ENCODE data around the gene CNDP1. TPM values are rescaled to one million over a fixed set of nuclear protein-coding genes. Genes with fewer than 3 reads are reported as not detected.

The CNDP1 gene
- total RNA-seq, 1 donor from 2014 or later: not detected

DNA sequence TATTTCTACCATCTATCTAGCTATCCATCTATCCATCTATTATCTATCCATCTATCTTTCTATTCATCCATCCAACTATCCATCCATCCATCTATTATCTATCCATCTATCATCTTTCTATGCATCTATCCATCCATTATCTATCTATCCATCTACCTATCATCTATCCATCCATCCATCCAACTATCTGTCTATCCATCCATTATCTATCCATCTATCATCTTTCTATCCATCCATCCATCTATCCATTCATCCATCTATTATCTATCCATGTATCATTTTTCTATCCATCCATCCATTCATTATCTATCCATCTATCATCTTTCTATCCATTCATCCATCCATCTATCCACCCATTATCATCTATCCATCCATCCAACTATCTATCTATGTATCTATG is 38.8 kb downstream of the CNDP1 start:
- H3F3A ChIP-seq (ENCODE audit: low read depth): no peaks in the 10 kb centered on the region
- no peaks in the 10 kb centered on the region for H3K79me2 ChIP-seq (ENCODE audit: low read depth)
- DNase-seq (ENCODE audit: low spot score): no peak
- H3K4me1 ChIP-seq: peaks cover 8% of the 10 kb centered on the region
- H3K27me3 ChIP-seq: no peaks in the 10 kb centered on the region
- H3K4me1 Mint-ChIP-seq: no peaks in the 10 kb centered on the region
- no peaks in the 10 kb centered on the region for H3K36me3 ChIP-seq
- H3K36me3 Mint-ChIP-seq: no peaks in the 10 kb centered on the region
- H3K27ac Mint-ChIP-seq: no peak overlapping the region
- H3K4me3 Mint-ChIP-seq: no peak overlapping the region
- no peaks in the 10 kb centered on the region for H4K20me1 ChIP-seq (ENCODE audit: low read depth)
- H3K9me3 ChIP-seq (ENCODE audit: low read depth): no peaks in the 10 kb centered on the region
- H3K27me3 Mint-ChIP-seq (ENCODE audit: insufficient read depth, low read depth): peaks cover 11% of the 10 kb centered on the region
- no peak overlapping the region for H2AFZ ChIP-seq (replicated peaks)
- TF ChIP-seq EZH2phosphoT487 (IDR thresholded peaks at IDR 0.05) (no peak), EZH2 (IDR thresholded peaks at IDR 0.05) (no peak)
- TF ChIP-seq, protein P1, sequence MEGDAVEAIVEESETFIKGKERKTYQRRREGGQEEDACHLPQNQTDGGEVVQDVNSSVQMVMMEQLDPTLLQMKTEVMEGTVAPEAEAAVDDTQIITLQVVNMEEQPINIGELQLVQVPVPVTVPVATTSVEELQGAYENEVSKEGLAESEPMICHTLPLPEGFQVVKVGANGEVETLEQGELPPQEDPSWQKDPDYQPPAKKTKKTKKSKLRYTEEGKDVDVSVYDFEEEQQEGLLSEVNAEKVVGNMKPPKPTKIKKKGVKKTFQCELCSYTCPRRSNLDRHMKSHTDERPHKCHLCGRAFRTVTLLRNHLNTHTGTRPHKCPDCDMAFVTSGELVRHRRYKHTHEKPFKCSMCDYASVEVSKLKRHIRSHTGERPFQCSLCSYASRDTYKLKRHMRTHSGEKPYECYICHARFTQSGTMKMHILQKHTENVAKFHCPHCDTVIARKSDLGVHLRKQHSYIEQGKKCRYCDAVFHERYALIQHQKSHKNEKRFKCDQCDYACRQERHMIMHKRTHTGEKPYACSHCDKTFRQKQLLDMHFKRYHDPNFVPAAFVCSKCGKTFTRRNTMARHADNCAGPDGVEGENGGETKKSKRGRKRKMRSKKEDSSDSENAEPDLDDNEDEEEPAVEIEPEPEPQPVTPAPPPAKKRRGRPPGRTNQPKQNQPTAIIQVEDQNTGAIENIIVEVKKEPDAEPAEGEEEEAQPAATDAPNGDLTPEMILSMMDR (IDR thresholded peaks at IDR 0.05): no peak
- H3K4me3 ChIP-seq: no peak overlapping the region
- H3K9ac ChIP-seq: no peak overlapping the region
- H3K9me3 Mint-ChIP-seq: peaks cover under 1% of the 10 kb centered on the region
- H3K4me2 ChIP-seq: no peak overlapping the region
- no peak overlapping the region for H3K27ac ChIP-seq

DNA sequence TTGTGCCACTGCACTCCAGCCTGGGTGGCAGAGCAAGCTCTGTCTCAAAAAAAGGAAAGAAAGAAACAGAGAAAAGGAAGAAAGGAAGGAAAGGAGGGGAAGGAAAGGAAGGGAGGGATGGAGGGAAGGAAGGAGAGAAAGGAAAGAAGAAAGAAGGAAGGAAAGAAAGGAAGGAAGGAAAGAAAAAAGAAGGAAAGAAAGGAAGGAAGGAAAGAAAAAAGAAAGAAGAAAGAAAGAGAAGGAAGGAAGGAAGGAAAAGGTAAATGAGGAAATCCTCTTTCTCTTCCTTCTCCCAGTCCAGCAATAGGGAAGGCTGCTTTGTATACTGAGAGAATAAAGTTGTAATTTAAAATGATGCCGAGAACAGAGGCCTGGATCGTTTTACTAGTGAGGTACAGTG is 40.6 kb downstream of the CNDP1 start:
- no peaks in the 10 kb centered on the region for H4K20me1 ChIP-seq (ENCODE audit: low read depth)
- H3K27me3 ChIP-seq: no peaks in the 10 kb centered on the region
- H3K4me1 Mint-ChIP-seq: no peaks in the 10 kb centered on the region
- no peaks in the 10 kb centered on the region for H3K79me2 ChIP-seq (ENCODE audit: low read depth)
- peak overlapping the region; percentile 34 for H2AFZ ChIP-seq (replicated peaks)
- H3K9ac ChIP-seq: no peak overlapping the region
- no peak for DNase-seq (ENCODE audit: low spot score)
- no peak overlapping the region for H3K27ac ChIP-seq
- peak overlapping the region; percentile 17 for H3K4me3 Mint-ChIP-seq
- no peaks in the 10 kb centered on the region for H3K36me3 ChIP-seq
- H3K4me3 ChIP-seq: no peak overlapping the region
- H3F3A ChIP-seq (ENCODE audit: low read depth): no peaks in the 10 kb centered on the region
- no peak overlapping the region for H3K4me2 ChIP-seq
- no peak overlapping the region for H3K27ac Mint-ChIP-seq
- TF ChIP-seq EZH2phosphoT487 (IDR thresholded peaks at IDR 0.05) (no peak), EZH2 (IDR thresholded peaks at IDR 0.05) (no peak)
- TF ChIP-seq, protein P1 (IDR thresholded peaks at IDR 0.05): no peak
- peaks cover 4% of the 10 kb centered on the region for H3K27me3 Mint-ChIP-seq (ENCODE audit: insufficient read depth, low read depth)
- H3K9me3 Mint-ChIP-seq: no peaks in the 10 kb centered on the region
- no peaks in the 10 kb centered on the region for H3K36me3 Mint-ChIP-seq
- no peaks in the 10 kb centered on the region for H3K9me3 ChIP-seq (ENCODE audit: low read depth)
- H3K4me1 ChIP-seq: peaks cover 8% of the 10 kb centered on the region

DNA sequence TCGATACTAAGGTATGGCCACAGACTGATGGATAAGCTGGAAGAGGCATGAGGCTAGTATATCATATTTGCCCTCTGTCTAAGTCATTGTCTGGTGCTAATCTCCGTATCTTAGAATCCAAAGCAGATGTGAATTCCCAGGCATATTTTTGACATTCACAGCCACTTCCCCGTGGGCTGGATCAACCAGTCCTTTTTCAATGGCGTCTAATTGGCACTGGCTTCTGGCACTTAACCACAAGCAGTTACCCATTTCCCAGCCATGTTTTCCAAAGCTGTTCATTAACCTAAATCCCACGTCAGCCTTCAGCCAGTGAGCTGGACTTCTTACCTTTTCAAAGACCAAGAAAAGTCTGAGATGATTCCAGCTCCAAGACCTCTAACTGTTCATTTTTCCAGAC is 42.7 kb downstream of the CNDP1 start:
- Histone ChIP-seq H3K36me3 (no peaks in the 10 kb centered on the region), H2AFZ (replicated peaks) (no peak overlapping the region), H3K4me3 (no peak overlapping the region), H4K20me1 (ENCODE audit: low read depth) (no peaks in the 10 kb centered on the region), H3K9ac (no peak overlapping the region), H3K79me2 (ENCODE audit: low read depth) (no peaks in the 10 kb centered on the region), H3K9me3 (ENCODE audit: low read depth) (no peaks in the 10 kb centered on the region), H3K4me1 (peaks cover 8% of the 10 kb centered on the region), H3K4me2 (no peak overlapping the region), H3K27me3 (no peaks in the 10 kb centered on the region), H3K27ac (no peak overlapping the region), H3F3A (ENCODE audit: low read depth) (no peaks in the 10 kb centered on the region)
- TF ChIP-seq EZH2phosphoT487 (IDR thresholded peaks at IDR 0.05): no peak
- TF ChIP-seq EZH2 (IDR thresholded peaks at IDR 0.05): no peak
- TF ChIP-seq, protein P1 (IDR thresholded peaks at IDR 0.05): no peak
- Mint-ChIP-seq H3K4me1 (no peaks in the 10 kb centered on the region), H3K4me3 (no peak overlapping the region), H3K9me3 (no peaks in the 10 kb centered on the region), H3K27ac (no peak overlapping the region), H3K27me3 (ENCODE audit: insufficient read depth, low read depth) (peaks cover 6% of the 10 kb centered on the region), H3K36me3 (no peaks in the 10 kb centered on the region)
- peak; percentile 1 for DNase-seq (ENCODE audit: low spot score)
